DMS153 (cell line): ENCODE results near the gene PPP1R1B.

Source experiments
- DNase-seq: peaks from one replicate; lab custom pipeline; 2025; lab: John Stamatoyannopoulos, UW

Gene PPP1R1B

GRCh38 chr17:39684369-39685192 is 57.8 kb downstream of the PPP1R1B start:
- no peak for DNase-seq
